Neuronal stem cell (in vitro differentiated cells): Measurements from ENCODE around the gene MPP7.

ENCODE experiments used
- DNase-seq: peaks from one replicate; pipeline ENCODE4 v3.0.0-alpha.2; 2013; ENCODE audit warnings: low spot score
- H2AFZ ChIP-seq: one replicate; pipeline ENCODE4 v1.6.1; 2013; ENCODE audit warnings: mild to moderate bottlenecking, low read length, inconsistent platforms
- H2AK5ac ChIP-seq: 2 replicates; pipeline ENCODE4 v1.6.1; 2013; ENCODE audit warnings: low read depth, mild to moderate bottlenecking, inconsistent platforms, low read length, moderate library complexity, mixed read lengths
- H2BK120ac ChIP-seq: 2 replicates; pipeline ENCODE4 v1.6.1; 2013; ENCODE audit warnings: low read depth, mild to moderate bottlenecking, inconsistent platforms, low read length, moderate library complexity, mixed read lengths
- H2BK12ac ChIP-seq: one replicate; pipeline ENCODE4 v1.6.1; 2013; ENCODE audit warnings: low read length, inconsistent platforms
- H2BK15ac ChIP-seq: 2 replicates; pipeline ENCODE4 v1.6.1; 2013; ENCODE audit warnings: mild to moderate bottlenecking, low read length, inconsistent platforms, mixed read lengths
- H2BK5ac ChIP-seq: one replicate; pipeline ENCODE4 v1.6.1; 2013; ENCODE audit warnings: inconsistent platforms, mild to moderate bottlenecking, low read length, moderate library complexity
- H3K14ac ChIP-seq: one replicate; pipeline ENCODE4 v1.6.1; 2013; ENCODE audit warnings: low read length, inconsistent platforms
- H3K18ac ChIP-seq: 2 replicates; pipeline ENCODE4 v1.6.1; 2013; ENCODE audit warnings: low read length, inconsistent platforms
- H3K23ac ChIP-seq: 2 replicates; pipeline ENCODE4 v1.6.1; 2013; ENCODE audit warnings: low read depth, mild to moderate bottlenecking, mixed read lengths, low read length, inconsistent platforms; ENCODE audit not compliant: poor library complexity
- H3K27ac ChIP-seq: replicated peaks from 3 replicates; pipeline ENCODE4 v1.5.1; 2013; ENCODE audit warnings: low read length, inconsistent platforms
- H3K27me3 ChIP-seq, 3 experiments: 2 replicates each; pipeline ENCODE4 v1.6.1; 2013; ENCODE audit warnings: low read length in 3 of 3, mild to moderate bottlenecking in 2 of 3, inconsistent platforms in 1 of 3, low read depth in 1 of 3, mixed read lengths in 1 of 3, moderate library complexity in 1 of 3; ENCODE audit not compliant: control insufficient read depth in 3 of 3, insufficient read depth in 3 of 3
- H3K36me3 ChIP-seq, 2 donors: replicated peaks in 1 of 2; 2 replicates each; pipeline ENCODE4 v1.6.1; 2013; ENCODE audit warnings: low read length in 2 of 2; ENCODE audit not compliant: control insufficient read depth in 2 of 2, insufficient read depth in 2 of 2
- H3K4ac ChIP-seq: 2 replicates; pipeline ENCODE4 v1.6.1; 2013; ENCODE audit warnings: inconsistent platforms, mild to moderate bottlenecking, low read length, moderate library complexity
- H3K4me1 ChIP-seq, 2 donors: 1 replicate in 1 of 2; 2 replicates in 1 of 2; pipeline ENCODE4 v1.6.1; 2013; ENCODE audit warnings: low read length in 2 of 2, low read depth in 1 of 2; ENCODE audit not compliant: control insufficient read depth in 2 of 2, insufficient read depth in 1 of 2
- H3K4me2 ChIP-seq: one replicate; pipeline ENCODE4 v1.6.1; 2013; ENCODE audit warnings: mild to moderate bottlenecking, low read length, inconsistent platforms; ENCODE audit not compliant: insufficient read depth, poor library complexity, severe bottlenecking
- H3K4me3 ChIP-seq, 2 donors: 2 replicates each; pipeline ENCODE4 v1.5.1; 2013; ENCODE audit warnings: low read length in 2 of 2, mild to moderate bottlenecking in 2 of 2, inconsistent platforms in 1 of 2, moderate library complexity in 1 of 2
- H3K79me1 ChIP-seq: one replicate; pipeline ENCODE4 v1.6.1; 2013; ENCODE audit warnings: low read depth, mild to moderate bottlenecking, inconsistent platforms, low read length, moderate library complexity
- H3K9ac ChIP-seq: one replicate; pipeline ENCODE4 v1.6.1; 2013; ENCODE audit warnings: mild to moderate bottlenecking, low read depth, low read length, inconsistent platforms; ENCODE audit not compliant: poor library complexity
- H3K9me3 ChIP-seq, 2 donors: replicated peaks in 1 of 2; 2 replicates each; pipeline versions ENCODE3 to v1.6.1; 2013; ENCODE audit warnings: low read length in 2 of 2, mild to moderate bottlenecking in 2 of 2, inconsistent platforms in 1 of 2, low read depth in 1 of 2, mixed read lengths in 1 of 2, moderate library complexity in 1 of 2; ENCODE audit not compliant: control insufficient read depth in 2 of 2, insufficient read depth in 1 of 2
- H4K8ac ChIP-seq: one replicate; pipeline ENCODE4 v1.6.1; 2013; ENCODE audit warnings: low read depth, mild to moderate bottlenecking, inconsistent platforms, low read length, moderate library complexity
- H4K91ac ChIP-seq: one replicate; pipeline ENCODE4 v1.6.1; 2013; ENCODE audit warnings: low read length, low read depth, mild to moderate bottlenecking, inconsistent platforms; ENCODE audit not compliant: poor library complexity
- WGBS, 2 donors: extraction: QIAGEN DNeasy Blood & Tissue Kit; methylation state at CpG; one replicate each; pipeline ENCODE4 v1.1.7; 2013; ENCODE audit warnings: missing lambda C conversion rate in 2 of 2, mixed read lengths in 1 of 2; ENCODE audit not compliant: insufficient read length in 2 of 2, insufficient replicate concordance in 1 of 2; ENCODE audit errors: extremely low coverage in 2 of 2; 5-methylcytosine and 5-hydroxymethylcytosine counted together

Gene MPP7

DNA sequence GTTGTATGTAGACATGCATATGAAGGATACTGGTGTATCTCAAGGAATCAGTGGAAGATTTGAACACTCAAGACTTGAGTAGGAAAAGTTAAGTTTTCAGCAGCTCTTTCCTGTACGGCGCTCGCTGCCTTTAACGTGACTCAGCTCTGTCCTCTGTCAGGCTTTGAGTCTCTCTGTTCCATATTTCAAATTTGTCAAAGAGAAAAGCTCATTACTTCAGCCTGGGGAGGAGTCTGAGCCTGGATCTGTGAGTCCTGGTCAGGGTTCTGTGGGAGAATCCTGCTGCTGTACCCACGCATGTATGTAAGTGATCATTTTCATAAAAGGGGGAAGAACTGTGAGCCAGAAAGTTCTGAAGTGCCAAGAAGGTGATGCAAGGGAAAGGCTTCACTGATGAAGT is 13.8 kb upstream of the MPP7 start:
- H2AK5ac ChIP-seq = no peak overlapping the region
- H4K8ac ChIP-seq = no peak overlapping the region
- H2AFZ ChIP-seq = no peak overlapping the region
- no peak overlapping the region for H3K27ac ChIP-seq
- H3K18ac ChIP-seq = no peak overlapping the region
- no peak overlapping the region for H3K14ac ChIP-seq
- H3K4me2 ChIP-seq = no peak overlapping the region
- H3K4me3 ChIP-seq = no peak overlapping the region
- H3K27me3 ChIP-seq = no peaks in the 10 kb centered on the region
- no peaks in the 10 kb centered on the region for H3K4me1 ChIP-seq
- H3K79me1 ChIP-seq = no peaks in the 10 kb centered on the region
- no peak overlapping the region for H2BK12ac ChIP-seq
- no peak overlapping the region for H3K4ac ChIP-seq
- no peak overlapping the region for H3K9ac ChIP-seq
- H2BK15ac ChIP-seq = no peak overlapping the region
- H2BK120ac ChIP-seq = no peak overlapping the region
- H4K91ac ChIP-seq = no peak overlapping the region
- no peak overlapping the region for H2BK5ac ChIP-seq
- no peak overlapping the region for H3K23ac ChIP-seq
- H3K36me3 ChIP-seq = no peaks in the 10 kb centered on the region
- DNase-seq = no peak
- no CpG with 5 or more reads among the region's 5 CpGs for WGBS, 2 donors
- no peaks in the 10 kb centered on the region for H3K9me3 ChIP-seq

DNA sequence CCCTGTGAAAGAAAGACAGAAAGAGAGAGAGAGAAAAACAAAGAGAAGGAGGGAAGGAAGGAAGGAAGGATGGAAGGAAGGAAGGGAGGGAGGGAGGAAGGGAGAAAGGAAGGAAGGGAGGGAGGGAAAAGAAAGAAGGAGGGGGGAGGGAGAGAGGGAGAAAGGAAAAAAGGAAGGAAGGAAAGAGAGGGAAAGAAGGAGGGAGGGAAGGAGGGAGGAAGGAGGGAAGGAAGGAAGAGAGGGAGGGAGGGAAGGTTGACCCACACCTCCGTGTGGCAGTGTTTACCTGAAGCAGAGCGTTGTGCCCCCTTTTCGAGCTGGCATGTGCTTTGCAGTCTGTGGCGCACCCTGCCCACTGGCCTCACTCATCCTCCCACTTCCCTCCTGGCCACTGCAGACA is 12.3 kb upstream of the MPP7 start:
- Histone ChIP-seq H3K9me3 (no peaks in the 10 kb centered on the region), H3K18ac (no peak overlapping the region), H3K9ac (no peak overlapping the region)

DNA sequence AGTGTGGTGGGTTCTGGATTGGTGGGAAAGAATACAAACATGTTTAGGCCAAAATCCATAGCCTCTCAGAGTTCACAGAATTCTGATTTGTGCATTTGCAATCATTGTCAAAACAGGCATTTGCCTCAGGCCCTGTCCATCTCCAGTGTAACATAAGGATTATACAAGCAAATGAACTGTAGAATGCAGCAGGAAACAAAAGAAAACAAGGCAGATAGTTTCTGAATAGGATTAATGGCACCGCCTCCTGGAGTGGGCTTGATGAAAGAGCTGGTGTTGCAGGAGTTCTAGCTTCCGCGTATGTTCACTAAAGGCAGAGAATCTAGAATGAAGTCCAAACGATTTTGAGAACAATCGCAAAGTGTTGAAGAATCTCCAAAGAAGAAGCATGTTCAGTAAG is 11.3 kb upstream of the MPP7 start:
- H2AK5ac ChIP-seq = no peak overlapping the region
- no peak overlapping the region for H2BK5ac ChIP-seq
- DNase-seq = no peak
- no peak overlapping the region for H3K4me3 ChIP-seq
- H4K91ac ChIP-seq = no peak overlapping the region
- WGBS, 2 donors = no CpG with 5 or more reads among the region's 5 CpGs
- no peaks in the 10 kb centered on the region for H3K79me1 ChIP-seq
- H3K27ac ChIP-seq = no peak overlapping the region
- H2BK12ac ChIP-seq = no peak overlapping the region
- H3K27me3 ChIP-seq = no peaks in the 10 kb centered on the region
- no peak overlapping the region for H3K4me2 ChIP-seq
- H3K4ac ChIP-seq = no peak overlapping the region
- H2BK15ac ChIP-seq = no peak overlapping the region
- no peak overlapping the region for H2AFZ ChIP-seq
- H3K4me1 ChIP-seq = no peaks in the 10 kb centered on the region
- H3K36me3 ChIP-seq = no peaks in the 10 kb centered on the region
- H2BK120ac ChIP-seq = no peak overlapping the region
- no peak overlapping the region for H3K18ac ChIP-seq
- H4K8ac ChIP-seq = no peak overlapping the region
- no peak overlapping the region for H3K14ac ChIP-seq
- H3K23ac ChIP-seq = no peak overlapping the region
- no peaks in the 10 kb centered on the region for H3K9me3 ChIP-seq
- no peak overlapping the region for H3K9ac ChIP-seq

More for the DNA sequence above, 12.3 kb upstream of the MPP7 start:
- no peaks in the 10 kb centered on the region for H3K79me1 ChIP-seq
- no peak overlapping the region for H2BK12ac ChIP-seq
- no peaks in the 10 kb centered on the region for H3K36me3 ChIP-seq
- no peak overlapping the region for H4K91ac ChIP-seq
- H3K4me2 ChIP-seq = no peak overlapping the region
- no peak overlapping the region for H3K4me3 ChIP-seq
- no peak overlapping the region for H2BK15ac ChIP-seq
- no peaks in the 10 kb centered on the region for H3K27me3 ChIP-seq
- no peak overlapping the region for H2BK120ac ChIP-seq
- H3K4me1 ChIP-seq = no peaks in the 10 kb centered on the region
- peak overlapping the region; percentile 76 for H3K23ac ChIP-seq
- no peak overlapping the region for H3K27ac ChIP-seq
- H2BK5ac ChIP-seq = no peak overlapping the region
- no peak overlapping the region for H2AK5ac ChIP-seq
- no peak overlapping the region for H2AFZ ChIP-seq
- WGBS, 2 donors = no CpG with 5 or more reads among the region's 4 CpGs
- H3K4ac ChIP-seq = no peak overlapping the region
- no peak for DNase-seq
- peak overlapping the region; percentile 95 for H3K14ac ChIP-seq
- H4K8ac ChIP-seq = no peak overlapping the region

DNA sequence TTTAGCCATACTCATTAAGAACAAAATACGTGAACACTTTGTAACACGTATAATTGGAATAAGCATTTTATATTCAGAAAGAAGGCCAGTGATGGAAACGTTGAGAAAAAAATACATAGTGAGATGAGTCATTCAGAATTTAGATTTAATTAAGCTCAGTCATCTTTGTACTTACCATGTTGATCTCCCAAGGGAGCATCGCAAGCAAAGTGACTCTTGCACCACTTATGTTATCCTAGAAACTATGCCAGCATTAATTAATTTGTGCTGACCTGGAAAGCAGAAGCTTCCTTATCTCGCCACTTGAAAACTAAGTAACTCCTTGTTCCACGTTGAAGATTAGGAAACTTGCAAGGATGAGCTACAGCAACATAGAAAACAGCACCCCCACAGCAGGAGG is 9.7 kb upstream of the MPP7 start:
- no peaks in the 10 kb centered on the region for H3K9me3 ChIP-seq
- no peak overlapping the region for H3K4me3 ChIP-seq
- no peaks in the 10 kb centered on the region for H3K36me3 ChIP-seq
- no peak overlapping the region for H4K8ac ChIP-seq
- H3K79me1 ChIP-seq = no peaks in the 10 kb centered on the region
- DNase-seq = no peak
- H2BK5ac ChIP-seq = no peak overlapping the region
- no peak overlapping the region for H2AK5ac ChIP-seq
- peaks cover 0 to 2% (median 0%) of the 10 kb centered on the region in 3 experiments for H3K27me3 ChIP-seq
- H2BK120ac ChIP-seq = no peak overlapping the region
- no peak overlapping the region for H3K4me2 ChIP-seq
- H2AFZ ChIP-seq = no peak overlapping the region
- H3K4me1 ChIP-seq = no peaks in the 10 kb centered on the region
- no peak overlapping the region for H2BK15ac ChIP-seq
- H3K27ac ChIP-seq = no peak overlapping the region
- H2BK12ac ChIP-seq = no peak overlapping the region
- H3K4ac ChIP-seq = no peak overlapping the region
- no peak overlapping the region for H3K14ac ChIP-seq
- H3K9ac ChIP-seq = no peak overlapping the region
- WGBS, 2 donors = no CpG with 5 or more reads among the region's 6 CpGs
- no peak overlapping the region for H3K18ac ChIP-seq
- no peak overlapping the region for H3K23ac ChIP-seq
- H4K91ac ChIP-seq = no peak overlapping the region
